T-helper 17 cell (primary cell): ENCODE data around the gene DONSON. TPM values are rescaled to one million over a fixed set of nuclear protein-coding genes. Genes with fewer than 3 reads are reported as not detected.

Source experiments
- ATAC-seq: fragments of 150-1000 bp; cut with Tn5 transposase; 2 replicates; pipeline ENCODE4 v1.10.0; 2021; ENCODE audit warnings: mild to moderate bottlenecking, moderate library complexity
- DNase-seq, 3 donors: peaks; one replicate each; pipeline versions ENCODE4 v3.0.0 to v3.0.0-alpha.2; 2020 to 2021
- H3K9me3 ChIP-seq: one replicate; pipeline ENCODE4 v1.7.0; 2013; ENCODE audit warnings: low read length, mild to moderate bottlenecking; ENCODE audit not compliant: control insufficient read depth, poor library complexity, severe bottlenecking
- H3K27ac Mint-ChIP-seq: one replicate; pipeline ENCODE4 v1.8.0; 2022; ENCODE audit warnings: mild to moderate bottlenecking, moderate library complexity, mixed read lengths
- H3K27me3 Mint-ChIP-seq: one replicate; pipeline ENCODE4 v1.8.0; 2022; ENCODE audit warnings: mixed read lengths
- H3K36me3 Mint-ChIP-seq: one replicate; pipeline ENCODE4 v1.8.0; 2022; ENCODE audit warnings: low read depth, mixed read lengths
- H3K4me1 Mint-ChIP-seq: one replicate; pipeline ENCODE4 v1.8.0; 2022; ENCODE audit warnings: mild to moderate bottlenecking, mixed read lengths
- H3K4me3 Mint-ChIP-seq: one replicate; pipeline ENCODE4 v1.8.0; 2022; ENCODE audit warnings: mild to moderate bottlenecking, moderate library complexity, mixed read lengths
- total RNA-seq, 4 donors: library from RNA in 2 of 4; stranded (reverse) in 2 of 4; gene quantifications; one replicate each; pipeline ENCODE4 v1.2.3 and lab custom pipeline; 2022 to 2026

The DONSON gene
- total RNA-seq, 2 donors from 2014 or later, result 8.9 to 10.0 TPM

DNA sequence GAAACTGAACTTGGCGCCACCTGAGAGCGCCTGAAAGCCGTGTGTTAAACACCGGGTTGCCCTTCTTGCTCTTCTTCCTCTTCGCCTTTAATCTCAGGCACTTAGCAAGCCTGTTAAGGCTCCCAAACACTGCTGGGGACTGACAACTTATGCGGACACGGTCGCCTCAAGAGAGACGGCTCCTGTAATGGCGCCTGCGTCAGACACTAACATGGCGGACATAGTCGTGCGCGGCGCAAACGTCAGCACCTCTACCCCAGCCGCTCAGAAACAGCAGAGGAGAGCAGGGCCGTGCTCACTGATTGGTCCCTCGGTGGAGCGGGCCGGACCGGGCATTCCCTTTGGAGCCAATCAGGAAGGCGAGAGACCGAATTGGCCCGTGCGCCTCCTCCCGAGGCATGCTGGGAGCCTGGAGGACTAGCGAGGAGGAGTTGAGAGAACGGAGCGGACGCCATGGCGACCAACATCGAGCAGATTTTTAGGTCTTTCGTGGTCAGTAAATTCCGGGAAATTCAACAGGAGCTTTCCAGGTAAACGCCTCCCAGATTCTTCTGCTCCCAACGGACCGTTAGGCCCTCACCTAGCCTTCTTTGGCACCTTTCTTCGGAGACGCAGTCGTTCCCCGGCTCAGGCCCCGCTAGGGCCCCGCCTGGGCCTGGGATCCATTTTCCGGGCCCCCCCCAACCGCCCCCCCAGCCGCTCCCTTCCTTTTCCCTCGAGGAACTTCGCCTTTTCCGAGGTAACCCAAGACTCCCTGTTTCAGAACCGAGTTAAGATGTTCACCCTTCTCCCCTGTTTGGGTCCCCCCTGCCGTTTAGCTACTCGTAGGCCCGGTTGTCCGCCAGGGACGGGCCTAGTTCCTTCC, 45.6 kb downstream of the DONSON start, which contains the start of gene SON:
Gene SON, plus strand, starts transcription at position 399 of the 865 bp plus-strand sequence. Its CDS starts 55 bp downstream, at position 454.
- ATAC-seq (peak; percentile 90), DNase-seq (peak; percentile 91 to 96 (median 94))
- peak within 1 kb of the TSS; percentile 100 for H3K27ac Mint-ChIP-seq
- H3K36me3 Mint-ChIP-seq, result peaks cover 5% of the 10 kb centered on the region
- peak within 1 kb of the TSS; percentile 100 for H3K4me3 Mint-ChIP-seq
- no peaks in the 10 kb centered on the region for H3K27me3 Mint-ChIP-seq
- H3K4me1 Mint-ChIP-seq, result peaks cover 33% of the 10 kb centered on the region
- no peaks in the 10 kb centered on the region for H3K9me3 ChIP-seq

DNA sequence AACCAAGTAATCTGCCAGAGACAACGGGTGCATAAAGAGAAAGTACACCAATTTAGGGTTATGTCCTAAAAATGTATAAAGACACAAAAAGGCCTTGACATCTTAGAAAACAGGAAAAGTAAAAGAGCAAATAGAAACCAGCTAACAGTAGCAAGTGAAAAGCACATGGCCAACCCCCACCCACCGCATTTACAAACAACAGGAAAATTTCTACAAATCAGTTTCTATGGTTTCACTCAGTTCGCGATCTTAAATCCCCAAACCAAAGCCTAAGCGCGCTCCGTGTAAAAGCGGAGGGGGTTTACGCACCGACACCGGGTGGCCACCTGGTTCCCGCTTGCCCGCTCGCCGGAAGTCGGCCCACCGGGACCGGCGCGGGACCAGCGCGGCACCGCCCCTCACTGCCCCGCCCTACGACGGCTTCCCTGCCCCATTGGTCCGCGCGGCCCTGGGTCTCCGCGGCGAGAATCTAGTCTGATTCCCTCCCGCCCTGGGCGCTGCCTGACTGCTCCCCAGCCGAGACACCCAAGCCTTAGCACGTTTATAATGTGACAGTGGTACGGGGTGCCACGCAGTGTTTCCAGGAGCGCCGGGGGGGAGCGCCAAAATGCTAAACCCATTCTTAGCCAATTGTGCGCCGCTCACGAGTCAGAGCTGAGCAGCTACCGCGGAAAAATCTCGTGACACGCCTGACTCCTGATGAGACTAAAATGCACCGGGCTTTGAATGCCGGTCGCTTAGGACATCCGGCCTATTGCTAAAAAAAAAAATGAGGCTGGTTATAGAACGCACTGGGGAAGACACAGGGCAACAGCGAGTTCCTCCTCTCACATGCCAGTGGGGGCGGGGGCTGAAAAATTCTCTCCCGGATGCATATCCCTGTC, 46.5 kb downstream of the DONSON start, which contains the start of gene GART:
Gene GART, minus strand, starts transcription at position 362 of the 884 bp plus-strand sequence. CDS start 2,802 bp downstream, outside the sequence.
- H3K4me3 Mint-ChIP-seq, result peak within 1 kb of the TSS; percentile 100
- peaks cover 12% of the 10 kb centered on the region for H3K36me3 Mint-ChIP-seq
- peak within 1 kb of the TSS; percentile 100 for H3K27ac Mint-ChIP-seq
- H3K9me3 ChIP-seq, result no peaks in the 10 kb centered on the region
- ATAC-seq (peak; percentile 63), DNase-seq (peak; percentile 69 to 79 (median 79))
- H3K27me3 Mint-ChIP-seq, result no peaks in the 10 kb centered on the region
- H3K4me1 Mint-ChIP-seq, result peaks cover 40% of the 10 kb centered on the region

DNA sequence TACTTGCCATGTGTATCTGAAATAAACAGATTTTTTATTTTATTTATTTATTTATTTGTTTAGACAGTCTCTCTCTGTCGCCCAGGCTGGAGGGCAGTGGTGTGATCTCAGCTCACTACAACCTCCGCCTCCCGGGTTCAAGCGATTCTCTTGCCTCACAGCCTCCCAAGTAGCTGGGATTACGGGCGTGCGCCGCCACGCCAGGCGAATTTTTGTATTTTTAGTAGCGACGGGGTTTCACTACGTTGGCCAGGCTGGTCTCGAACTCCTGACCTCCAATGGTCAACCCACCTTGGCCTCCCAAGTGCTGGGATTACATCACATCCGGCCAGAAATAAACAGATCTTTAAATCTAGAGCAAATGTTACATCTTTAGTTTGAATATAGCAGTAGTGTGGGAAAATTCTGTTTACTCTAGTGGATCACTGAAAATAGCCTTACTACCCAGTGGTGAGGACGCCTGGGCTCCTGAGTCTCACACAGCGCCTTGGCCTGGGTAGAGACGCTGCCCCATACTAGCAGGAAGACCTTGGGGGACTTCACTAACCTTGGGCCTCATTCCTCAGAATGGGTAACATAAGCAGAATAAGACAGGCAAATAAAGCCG, 47.3 kb downstream of the DONSON start:
- peaks cover 12% of the 10 kb centered on the region for H3K36me3 Mint-ChIP-seq
- peak overlapping the region; percentile 100 for H3K4me3 Mint-ChIP-seq
- peak overlapping the region; percentile 100 for H3K27ac Mint-ChIP-seq
- H3K27me3 Mint-ChIP-seq, result no peaks in the 10 kb centered on the region
- H3K4me1 Mint-ChIP-seq, result peaks cover 40% of the 10 kb centered on the region
- DNase-seq (no peak), ATAC-seq (no peak)
- H3K9me3 ChIP-seq, result no peaks in the 10 kb centered on the region

DNA sequence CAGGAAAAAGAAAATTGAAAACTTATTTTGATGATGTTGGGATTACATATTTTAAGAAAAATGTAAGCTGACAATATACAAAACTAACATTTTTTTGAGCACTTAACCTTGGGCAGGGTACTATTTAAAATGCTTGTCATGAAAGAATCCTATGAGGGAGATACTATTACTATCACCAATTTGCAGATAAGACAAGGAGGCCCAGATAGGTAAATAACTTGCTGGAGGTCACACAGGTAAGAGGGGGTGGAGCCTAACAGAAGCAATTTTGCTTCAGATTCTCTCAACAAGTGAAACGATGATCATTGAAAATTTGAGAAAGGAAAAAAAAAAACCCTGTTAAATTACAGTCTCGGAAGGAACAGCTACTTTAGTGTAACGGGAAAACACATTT, 47.8 kb downstream of the DONSON start:
- no peaks in the 10 kb centered on the region for H3K9me3 ChIP-seq
- Mint-ChIP-seq H3K36me3 (peaks cover 12% of the 10 kb centered on the region), H3K27ac (peak overlapping the region; percentile 100), H3K27me3 (no peaks in the 10 kb centered on the region), H3K4me1 (peaks cover 36% of the 10 kb centered on the region), H3K4me3 (peak overlapping the region; percentile 100)
- ATAC-seq (no peak), DNase-seq (no peak)

DNA sequence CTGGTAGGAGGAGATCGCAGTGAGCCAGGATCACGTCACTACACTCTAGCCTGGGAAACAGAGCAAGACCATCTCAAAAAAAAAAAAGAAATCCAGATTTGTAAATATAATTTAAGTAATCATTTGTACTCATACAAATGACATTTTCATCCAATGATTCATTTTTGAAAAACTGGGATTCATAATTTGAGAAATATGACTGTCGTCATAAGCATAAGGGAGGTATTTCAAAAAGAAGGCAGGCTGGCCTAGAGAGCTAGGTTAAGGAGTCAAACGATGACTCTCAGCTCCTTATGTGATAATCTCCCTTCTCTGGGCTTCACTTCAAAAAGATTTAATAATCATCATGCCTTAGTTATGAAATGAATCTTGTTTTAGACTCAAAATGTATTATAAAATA, 48.9 kb downstream of the DONSON start:
- no peaks in the 10 kb centered on the region for H3K9me3 ChIP-seq
- Mint-ChIP-seq H3K27me3 (no peaks in the 10 kb centered on the region), H3K4me1 (peaks cover 32% of the 10 kb centered on the region), H3K27ac (peak overlapping the region; percentile 100), H3K4me3 (no peak overlapping the region), H3K36me3 (peaks cover 12% of the 10 kb centered on the region)
- DNase-seq (no peak), ATAC-seq (no peak)

DNA sequence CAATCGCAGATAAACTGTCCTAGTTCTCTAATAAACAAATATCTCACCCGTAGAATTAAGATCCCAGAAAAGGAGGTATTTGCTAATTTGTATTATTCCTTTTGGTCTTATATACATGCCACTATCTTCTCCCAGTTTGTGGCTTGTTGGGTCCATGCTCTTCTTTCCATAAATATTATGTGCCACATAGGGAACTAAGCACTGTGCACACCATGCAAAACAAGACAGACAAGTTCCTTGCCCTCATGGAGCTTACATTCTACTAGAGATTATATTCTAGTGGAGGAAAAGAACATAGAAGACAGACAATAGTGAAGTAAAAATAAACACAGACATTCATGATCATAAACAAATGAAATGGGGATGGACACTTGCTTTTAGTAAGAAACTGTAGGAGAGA, 51.3 kb downstream of the DONSON start:
- ATAC-seq (no peak), DNase-seq (no peak)
- peaks cover 6% of the 10 kb centered on the region for H3K36me3 Mint-ChIP-seq
- H3K27me3 Mint-ChIP-seq, result no peaks in the 10 kb centered on the region
- H3K4me1 Mint-ChIP-seq, result peaks cover 20% of the 10 kb centered on the region
- H3K4me3 Mint-ChIP-seq, result no peak overlapping the region
- H3K27ac Mint-ChIP-seq, result peak overlapping the region; percentile 61
- H3K9me3 ChIP-seq, result no peaks in the 10 kb centered on the region

DNA sequence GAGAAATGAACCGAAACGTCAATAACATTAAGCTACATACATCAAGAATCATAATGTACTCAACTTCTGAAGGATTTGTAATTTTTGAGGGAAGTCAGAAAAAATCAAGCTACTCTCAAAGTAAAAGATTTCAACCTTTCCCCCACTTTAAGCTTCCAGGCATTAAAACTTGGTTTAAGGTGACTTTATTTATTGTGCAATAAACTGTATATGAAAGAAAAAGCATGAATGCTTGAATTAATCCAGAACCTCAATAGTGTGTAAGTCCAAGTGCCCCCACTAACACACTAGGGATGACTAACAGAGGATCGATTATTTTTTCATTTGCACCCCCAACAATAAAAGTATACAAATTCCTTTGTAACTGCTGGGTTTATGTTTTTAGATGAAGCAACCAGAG, 57.5 kb downstream of the DONSON start:
- DNase-seq (no peak), ATAC-seq (no peak)
- Mint-ChIP-seq H3K27ac (no peak overlapping the region), H3K4me1 (peaks cover 2% of the 10 kb centered on the region), H3K27me3 (no peaks in the 10 kb centered on the region), H3K4me3 (no peak overlapping the region), H3K36me3 (peaks cover 9% of the 10 kb centered on the region)
- no peaks in the 10 kb centered on the region for H3K9me3 ChIP-seq

Other genes starting within 250 kb of the DONSON start
- 10 to 100 TPM; 17.9 to 18.7 TPM for gene IFNGR2, start 185.3 kb downstream of the DONSON start, total RNA-seq
- 10 to 100 TPM; 41.7 to 60.3 TPM for gene TMEM50B, start 108.7 kb downstream of the DONSON start, total RNA-seq
- under 1 TPM in 1 of 2 donors, not detected in 1; 0.47 TPM for gene DNAJC28, start 97.0 kb downstream of the DONSON start, total RNA-seq
- 10 to 100 TPM; 40.0 to 44.8 TPM for gene GART, start 46.6 kb downstream of the DONSON start, total RNA-seq
- gene SON, start 45.6 kb downstream of the DONSON start, total RNA-seq, result 100 to 1,000 TPM; 324 to 380 TPM
- 10 to 100 TPM; 23.2 to 23.7 TPM for gene CRYZL1, start 53.1 kb upstream of the DONSON start, total RNA-seq
- gene ITSN1, start 53.8 kb upstream of the DONSON start, total RNA-seq, result 1 to 10 TPM; 2.5 to 2.9 TPM